MV-4-11 (cell line): ENCODE data around the gene LILRB2.
"Not testable (repeated sequence)": the region's sequence is repeated elsewhere in the genome, so short reads cannot be mapped to it uniquely, and the experiment has no call there.

ENCODE experiments used
- DNase-seq: peaks from one replicate; lab custom pipeline; 2025; lab: John Stamatoyannopoulos, UW

Gene LILRB2

DNA sequence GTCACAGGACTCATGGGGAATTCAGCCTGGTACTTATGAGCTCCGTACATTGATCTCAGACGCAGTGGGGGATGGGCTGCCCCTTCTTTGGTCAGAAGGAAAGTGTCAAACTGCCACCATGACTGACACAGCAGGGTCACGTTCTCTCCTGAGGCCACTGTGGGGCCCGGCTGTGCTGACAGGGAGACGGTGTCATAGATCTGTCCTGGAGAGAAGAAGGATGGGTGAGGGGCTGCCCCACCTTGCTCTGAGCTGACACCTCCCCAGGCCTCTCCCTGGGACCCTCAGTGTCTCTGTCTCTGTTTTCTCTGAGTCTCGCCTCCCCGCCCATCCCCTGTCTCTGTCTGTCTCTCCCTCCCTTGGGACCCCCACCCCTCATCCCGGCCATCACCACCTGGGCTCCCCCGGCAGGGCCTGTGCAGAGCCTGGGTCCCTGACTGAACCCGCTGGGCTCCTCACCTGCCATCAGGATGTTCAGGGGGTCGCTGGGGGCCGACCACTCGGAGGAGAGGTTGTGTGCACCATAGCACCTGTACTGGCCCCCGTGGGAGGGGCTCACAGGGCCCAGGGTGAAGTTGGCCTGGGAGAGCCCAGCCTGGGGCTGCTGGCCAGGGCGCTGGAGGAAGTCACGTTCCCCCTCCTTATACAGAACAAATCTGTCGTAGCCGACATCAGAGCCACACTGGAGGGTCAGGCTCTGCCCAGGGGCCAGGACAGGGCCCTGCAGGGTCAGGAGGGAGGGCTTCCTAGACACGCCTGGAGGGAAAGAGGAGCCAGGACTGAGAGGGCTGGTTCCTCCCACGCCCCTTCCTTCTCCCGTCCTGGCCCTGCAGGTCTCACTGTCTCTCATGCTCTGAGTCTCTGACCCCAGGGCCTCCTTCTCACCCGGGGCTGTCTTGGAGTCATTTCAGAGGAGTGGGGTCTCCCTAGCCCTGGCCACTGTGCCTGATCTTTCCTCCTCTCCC lies 40.3 kb downstream of the LILRB2 start:
- not testable (repeated sequence) for DNase-seq

DNA sequence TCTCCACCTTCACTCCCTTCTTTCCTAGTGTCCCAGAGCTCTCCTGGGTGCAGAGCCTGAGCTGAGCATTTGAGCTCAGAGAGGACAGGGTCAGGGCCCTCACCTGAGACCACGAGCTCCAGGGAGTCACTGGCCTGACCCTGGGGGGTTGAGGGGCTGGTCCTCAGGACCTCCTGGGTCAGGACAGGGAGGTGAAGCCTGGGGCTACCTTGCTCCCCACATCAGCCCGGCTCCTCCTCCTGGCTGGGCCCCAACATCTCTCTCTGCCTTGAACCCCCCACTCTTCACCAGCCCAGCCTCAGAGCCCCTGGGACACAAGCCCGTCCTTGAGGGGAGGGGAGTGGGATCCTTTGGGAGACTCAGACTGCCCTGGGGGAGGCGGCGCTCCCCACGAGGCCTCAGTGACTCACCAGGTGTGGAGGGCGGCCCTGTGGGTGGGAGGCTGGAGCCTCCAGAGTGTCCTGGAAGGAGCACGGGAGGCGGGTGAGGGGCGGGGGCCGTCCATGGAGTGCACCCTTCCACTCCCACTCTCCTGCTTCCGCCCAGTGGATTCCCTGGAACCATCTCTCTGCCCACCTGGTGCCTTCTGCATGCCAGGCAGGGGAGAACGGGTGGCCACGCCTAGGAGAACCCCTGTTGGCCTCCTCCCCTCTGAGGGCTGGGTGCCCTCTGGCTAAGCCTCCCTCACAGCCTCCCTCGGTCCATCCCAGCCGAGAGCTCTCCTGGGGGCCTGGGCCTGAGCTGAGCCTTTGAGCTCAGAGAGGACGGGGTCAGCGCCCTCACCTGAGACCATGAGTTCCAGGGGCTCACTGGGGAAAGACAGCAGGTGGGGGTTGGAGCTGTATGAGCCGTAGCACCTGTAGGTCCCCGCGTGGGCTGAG lies 41.2 kb downstream of the LILRB2 start:
- DNase-seq = not testable (repeated sequence)

DNA sequence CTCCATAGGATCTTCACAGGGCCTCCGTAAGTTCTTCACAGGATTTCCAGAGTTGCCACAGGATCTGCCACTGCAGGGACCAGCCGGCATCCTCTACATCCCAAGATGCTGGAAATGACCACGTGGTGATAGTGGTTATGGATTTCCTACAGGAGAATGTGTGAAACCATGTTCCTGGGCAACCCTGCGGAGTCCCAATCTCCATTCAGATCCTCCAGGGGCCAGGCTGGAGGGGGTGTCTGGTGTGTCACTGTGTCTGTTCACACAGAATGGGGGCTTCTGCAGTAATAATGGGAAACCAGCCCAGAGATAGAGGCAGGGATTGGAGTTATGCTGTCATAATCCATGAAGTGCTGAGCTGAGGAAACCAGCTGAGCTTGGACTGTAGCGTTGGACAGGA lies 47.0 kb downstream of the LILRB2 start:
- DNase-seq = no peak

DNA sequence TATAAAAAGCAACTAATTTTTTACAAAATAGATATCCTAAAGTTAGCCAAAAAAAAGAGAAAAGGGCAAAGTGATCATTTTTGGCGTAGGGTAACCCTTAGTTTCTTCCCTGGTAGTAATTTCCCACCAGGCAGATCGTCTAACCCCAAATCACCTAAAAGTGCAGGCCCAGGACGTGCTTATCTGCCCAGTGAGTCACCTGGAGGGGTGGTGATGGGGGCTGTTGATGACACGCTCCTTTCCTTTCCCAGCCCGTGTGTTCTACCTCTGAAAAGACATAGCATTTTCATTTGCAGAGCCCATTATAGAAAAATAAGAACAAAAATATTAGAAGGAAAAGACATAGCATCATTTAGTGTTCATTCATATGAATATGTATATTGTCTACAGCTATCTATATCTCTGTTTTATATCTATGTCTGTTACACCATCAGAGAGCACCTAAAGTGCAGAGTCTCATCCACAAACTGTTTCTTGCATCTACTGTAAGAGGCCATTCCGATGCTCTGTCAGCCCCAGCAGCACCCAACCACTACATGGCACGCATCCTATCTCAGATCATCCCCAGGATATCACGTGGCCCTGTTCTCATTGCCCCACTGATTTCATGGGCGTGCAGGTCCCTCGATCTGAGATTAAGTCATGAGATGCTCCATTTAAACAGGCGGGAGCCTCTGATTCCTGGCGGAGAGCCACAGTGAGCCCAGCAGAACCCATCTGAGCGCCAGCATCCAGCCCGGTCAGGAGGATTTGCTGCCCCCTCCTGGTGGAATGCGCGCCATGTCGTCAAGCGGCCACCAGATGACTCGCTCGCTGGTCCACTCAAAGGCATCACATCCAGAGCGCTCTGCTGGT lies 49.6 kb downstream of the LILRB2 start:
- DNase-seq = peak; percentile 63

DNA sequence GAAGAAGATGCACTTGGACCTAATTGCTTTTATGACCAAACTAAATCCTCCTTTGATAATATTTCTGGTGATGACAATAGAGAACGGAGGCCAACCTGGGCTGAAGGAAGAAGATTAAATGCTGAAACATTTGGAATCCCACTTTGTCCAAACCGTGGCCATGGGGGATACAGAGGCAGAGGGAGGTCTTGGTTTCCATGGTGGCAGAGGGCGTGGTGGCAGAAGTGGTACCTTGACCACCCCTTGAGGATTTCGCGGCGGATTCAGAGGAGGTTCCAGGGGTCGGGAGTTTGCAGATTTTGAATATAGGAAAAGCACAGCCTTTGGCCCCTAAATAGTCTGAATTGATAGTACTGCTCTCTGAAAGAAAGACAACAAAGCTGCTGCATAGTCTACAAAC lies 50.9 kb downstream of the LILRB2 start:
- no peak for DNase-seq

DNA sequence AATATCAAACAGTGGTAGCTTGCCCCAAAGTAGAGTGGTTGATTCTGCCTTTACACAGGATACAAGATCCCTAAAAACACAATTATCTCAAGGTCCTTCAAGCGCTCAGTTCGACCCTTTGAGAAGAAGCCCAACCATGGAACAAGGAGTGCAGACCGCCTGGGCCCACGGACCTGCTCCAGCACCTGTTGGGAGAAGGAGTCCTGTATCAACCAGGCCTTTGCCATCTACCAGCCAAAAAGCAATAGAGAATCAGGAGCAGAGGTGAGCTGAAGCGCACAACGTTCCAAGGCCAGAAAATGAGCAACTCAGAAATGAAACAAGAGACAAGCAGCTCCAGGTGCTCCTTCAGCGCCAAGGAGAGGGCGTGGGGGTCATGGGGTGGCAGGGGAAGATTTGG lies 51.8 kb downstream of the LILRB2 start:
- no peak for DNase-seq

DNA sequence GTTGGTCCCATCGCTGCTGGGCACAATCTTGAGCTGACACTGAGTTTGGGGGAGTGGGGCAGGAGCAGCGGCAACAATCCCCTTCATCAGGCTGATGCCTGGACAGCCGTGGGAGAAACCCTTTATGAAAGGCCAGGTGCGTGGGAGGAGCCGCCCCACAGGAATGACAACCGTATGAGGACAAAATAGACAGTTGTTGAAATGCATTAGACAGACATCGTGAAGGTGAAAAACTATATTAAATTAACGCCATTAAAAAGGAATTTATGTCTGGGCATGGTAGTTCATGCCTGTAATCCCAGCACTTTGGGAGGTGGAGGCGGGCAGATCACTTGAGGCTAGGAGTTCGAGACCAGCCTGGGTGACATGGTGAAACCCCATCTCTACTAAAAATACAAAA lies 56.3 kb downstream of the LILRB2 start:
- DNase-seq = not testable (repeated sequence)

DNA sequence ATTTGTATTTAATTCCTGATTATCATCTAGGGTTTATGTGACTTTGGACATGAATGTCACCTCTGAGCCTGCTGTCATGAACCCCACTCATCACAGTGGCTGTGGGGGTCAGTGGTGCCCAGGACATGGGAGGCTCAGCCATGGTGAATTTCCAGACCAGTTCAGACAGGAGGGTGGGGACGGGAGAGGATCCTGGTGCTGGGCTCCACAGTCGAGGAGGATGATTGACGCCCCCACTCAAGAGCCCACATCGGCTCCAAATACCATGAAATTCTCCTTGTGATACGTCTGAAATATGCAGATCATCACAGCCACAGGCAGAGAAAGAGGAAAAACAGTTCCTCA lies 57.0 kb downstream of the LILRB2 start:
- not testable (repeated sequence) for DNase-seq
